IPS DF 19.7 (cell line): ENCODE measurements around the gene DCAF8.
A peak's percentile ranks its signal among the peaks of the same experiment; 100 is the strongest.

Source experiments
- DNase-seq: peaks from one replicate; pipeline ENCODE4 v3.0.0-alpha.2; 2013; ENCODE audit warnings: low read depth, low spot score

The DCAF8 gene

GRCh38 chr1:160264795-160265307 is 2.5 kb upstream of the DCAF8 start:
- no peak for DNase-seq

- DNase-seq: no peak
Observed at GRCh38 chr1:160261556-160261892, 825 bp downstream of the DCAF8 start.

- DNase-seq: no peak
Observed at GRCh38 chr1:160260406-160261382, 1.7 kb downstream of the DCAF8 start.

- no peak for DNase-seq
Observed at GRCh38 chr1:160258177-160258798, 4.1 kb downstream of the DCAF8 start.

GRCh38 chr1:160257411-160258015 is 4.8 kb downstream of the DCAF8 start:
- no peak for DNase-seq

- no peak for DNase-seq
Observed at GRCh38 chr1:160256396-160257046, 5.8 kb downstream of the DCAF8 start.

GRCh38 chr1:160255781-160256300 is 6.5 kb downstream of the DCAF8 start:
- DNase-seq: no peak

GRCh38 chr1:160251687-160252526 is 10.4 kb downstream of the DCAF8 start:
- DNase-seq: peak; percentile 33

GRCh38 chr1:160251011-160251410 is 11.3 kb downstream of the DCAF8 start:
- no peak for DNase-seq

GRCh38 chr1:160247053-160247452 is 15.3 kb downstream of the DCAF8 start:
- no peak for DNase-seq

- DNase-seq: no peak
Observed at GRCh38 chr1:160245434-160245833, 16.9 kb downstream of the DCAF8 start.

GRCh38 chr1:160244209-160244608 is 18.1 kb downstream of the DCAF8 start:
- no peak for DNase-seq

GRCh38 chr1:160243767-160244166 is 18.6 kb downstream of the DCAF8 start:
- DNase-seq: no peak

GRCh38 chr1:160239582-160240299 is 22.6 kb downstream of the DCAF8 start:
- DNase-seq: no peak

- DNase-seq: no peak
Observed at GRCh38 chr1:160238408-160238807, 23.9 kb downstream of the DCAF8 start.

- DNase-seq: no peak
Observed at GRCh38 chr1:160237558-160237957, 24.8 kb downstream of the DCAF8 start.

- no peak for DNase-seq
Observed at GRCh38 chr1:160236806-160237205, 25.5 kb downstream of the DCAF8 start.

GRCh38 chr1:160232911-160233310 is 29.4 kb downstream of the DCAF8 start:
- DNase-seq: no peak

GRCh38 chr1:160228431-160228830 is 33.9 kb downstream of the DCAF8 start:
- DNase-seq: no peak

- no peak for DNase-seq
Observed at GRCh38 chr1:160227561-160227960, 34.8 kb downstream of the DCAF8 start.
